Measurements from ENCODE around the gene LIPC.

DNA sequence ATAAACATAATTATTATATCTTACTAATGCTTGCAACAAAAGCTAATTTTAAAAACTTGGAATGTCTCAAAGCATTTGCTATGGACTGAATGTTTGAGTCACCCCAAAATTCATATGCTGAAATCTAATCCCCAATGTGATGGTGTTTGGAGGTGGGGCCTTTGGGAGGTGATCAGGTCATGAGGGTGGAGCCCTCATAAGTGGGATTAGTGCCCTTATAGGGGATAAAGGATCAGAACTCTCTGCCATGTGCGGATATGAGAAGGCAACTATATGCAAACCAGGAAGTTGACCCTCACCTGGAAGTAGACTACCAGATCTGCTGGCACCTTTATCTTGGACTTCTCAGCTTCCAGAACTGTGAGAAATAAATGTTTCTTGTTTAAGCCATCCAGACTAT lies 137.7 kb downstream of the LIPC start:
- TF ChIP-seq, protein P1, sequence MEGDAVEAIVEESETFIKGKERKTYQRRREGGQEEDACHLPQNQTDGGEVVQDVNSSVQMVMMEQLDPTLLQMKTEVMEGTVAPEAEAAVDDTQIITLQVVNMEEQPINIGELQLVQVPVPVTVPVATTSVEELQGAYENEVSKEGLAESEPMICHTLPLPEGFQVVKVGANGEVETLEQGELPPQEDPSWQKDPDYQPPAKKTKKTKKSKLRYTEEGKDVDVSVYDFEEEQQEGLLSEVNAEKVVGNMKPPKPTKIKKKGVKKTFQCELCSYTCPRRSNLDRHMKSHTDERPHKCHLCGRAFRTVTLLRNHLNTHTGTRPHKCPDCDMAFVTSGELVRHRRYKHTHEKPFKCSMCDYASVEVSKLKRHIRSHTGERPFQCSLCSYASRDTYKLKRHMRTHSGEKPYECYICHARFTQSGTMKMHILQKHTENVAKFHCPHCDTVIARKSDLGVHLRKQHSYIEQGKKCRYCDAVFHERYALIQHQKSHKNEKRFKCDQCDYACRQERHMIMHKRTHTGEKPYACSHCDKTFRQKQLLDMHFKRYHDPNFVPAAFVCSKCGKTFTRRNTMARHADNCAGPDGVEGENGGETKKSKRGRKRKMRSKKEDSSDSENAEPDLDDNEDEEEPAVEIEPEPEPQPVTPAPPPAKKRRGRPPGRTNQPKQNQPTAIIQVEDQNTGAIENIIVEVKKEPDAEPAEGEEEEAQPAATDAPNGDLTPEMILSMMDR (IDR thresholded peaks at IDR 0.05) = no peak
- TF ChIP-seq EP300 (IDR thresholded peaks at IDR 0.05) (no peak), POLR2A (IDR thresholded peaks at IDR 0.05) (no peak), POLR2AphosphoS5 (IDR thresholded peaks at IDR 0.05) (no peak)

Measured in stomach (tissue), 4 donors.